ENCODE measurements around the gene SPAG6. TPM values are rescaled to one million over a fixed set of nuclear protein-coding genes. Genes with fewer than 3 reads are reported as not detected.

The SPAG6 gene
- total RNA-seq, 1 experiment from 2014 or later: 0.74 TPM

- peaks cover 7% of the 10 kb centered on the region; the same call in 1 of the 2 replicates for H3K27me3 Mint-ChIP-seq (ENCODE audit: low read depth)
- POLR2A ChIA-PET: no interaction called here
- DNase-seq (ENCODE audit: low spot score) (no peak), ATAC-seq (no peak)
- CTCF ChIA-PET: no interaction called here
- peaks cover 23% of the 10 kb centered on the region for H3K9me3 Mint-ChIP-seq
- H3K4me3 Mint-ChIP-seq: no peak overlapping the region
- TF ChIP-seq ZNF396 (CRISPR knock-in tag; IDR thresholded peaks at IDR 0.05; ENCODE audit: borderline replicate concordance) (no peak), ETV6 (CRISPR knock-in tag; IDR thresholded peaks at IDR 0.05) (no peak), E2F5 (CRISPR knock-in tag; IDR thresholded peaks at IDR 0.05) (no peak), ERG (CRISPR knock-in tag; IDR thresholded peaks at IDR 0.05) (no peak), ZNF423 (CRISPR knock-in tag; IDR thresholded peaks at IDR 0.05) (no peak)
- no peaks in the 10 kb centered on the region for H3K4me1 Mint-ChIP-seq
- no peak overlapping the region for H3K27ac Mint-ChIP-seq
- peaks cover 17% of the 10 kb centered on the region for H3K36me3 Mint-ChIP-seq
Measured at GRCh38 chr10:22410394-22410793, 65.1 kb downstream of the SPAG6 start.

- Mint-ChIP-seq H3K4me1 (no peaks in the 10 kb centered on the region), H3K4me3 (no peak overlapping the region), H3K27me3 (ENCODE audit: low read depth) (peaks cover 7% of the 10 kb centered on the region; the same call in 1 of the 2 replicates), H3K27ac (no peak overlapping the region), H3K9me3 (peaks cover 23% of the 10 kb centered on the region), H3K36me3 (peaks cover 17% of the 10 kb centered on the region)
- ChIA-PET POLR2A (no interaction called here), CTCF (no interaction called here)
- ATAC-seq (no peak), DNase-seq (ENCODE audit: low spot score) (no peak)
- no peak for TF ChIP-seq NR3C1 (CRISPR knock-in tag; conservative IDR thresholded peaks at IDR 0.05; ENCODE audit: low read depth)
- TF ChIP-seq KAT7 (CRISPR knock-in tag; IDR thresholded peaks at IDR 0.05; ENCODE audit: borderline replicate concordance): no peak
Measured at GRCh38 chr10:22410846-22411245, 65.5 kb downstream of the SPAG6 start.

GRCh38 chr10:22414146-22414545, 68.8 kb downstream of the SPAG6 start:
- Mint-ChIP-seq H3K27me3 (ENCODE audit: low read depth) (no peaks in the 10 kb centered on the region), H3K4me3 (no peak overlapping the region), H3K27ac (no peak overlapping the region), H3K9me3 (peaks cover 7% of the 10 kb centered on the region), H3K36me3 (peaks cover 7% of the 10 kb centered on the region), H3K4me1 (no peaks in the 10 kb centered on the region)
- no peak for DNase-seq (ENCODE audit: low spot score)
- ATAC-seq: no peak
- POLR2A ChIA-PET: no interaction called here
- CTCF ChIA-PET: no interaction called here
- TF ChIP-seq ZNF263 (CRISPR knock-in tag; IDR thresholded peaks at IDR 0.05; ENCODE audit: low read depth) (no peak), IRF1 (CRISPR knock-in tag; IDR thresholded peaks at IDR 0.05) (no peak), NFE2L1 (CRISPR knock-in tag; IDR thresholded peaks at IDR 0.05) (no peak), ZNF232 (CRISPR knock-in tag; IDR thresholded peaks at IDR 0.05) (no peak), GTF2I (CRISPR knock-in tag; conservative IDR thresholded peaks at IDR 0.05) (no peak), GABPB1 (CRISPR knock-in tag; IDR thresholded peaks at IDR 0.05) (no peak), USF2 (CRISPR knock-in tag; IDR thresholded peaks at IDR 0.05) (no peak), E2F5 (CRISPR knock-in tag; IDR thresholded peaks at IDR 0.05) (no peak), E2F1 (CRISPR knock-in tag; IDR thresholded peaks at IDR 0.05) (no peak), ERG (CRISPR knock-in tag; IDR thresholded peaks at IDR 0.05) (no peak), ARID4B (CRISPR knock-in tag; IDR thresholded peaks at IDR 0.05; ENCODE audit: borderline replicate concordance) (no peak), HMGXB4 (CRISPR knock-in tag; IDR thresholded peaks at IDR 0.05) (no peak)

Data from WTC11 (cell line).